WTC11 (cell line): ENCODE data around the gene WSCD1. TPM values are rescaled to one million over a fixed set of nuclear protein-coding genes. Genes with fewer than 3 reads are reported as not detected.

ENCODE experiments used
- ATAC-seq: fragments of 200-7000 bp; cut with Tn5 transposase; 2 replicates; pipeline ENCODE4 v1.10.0; 2021; ENCODE audit warnings: mild to moderate bottlenecking, moderate library complexity
- CTCF ChIA-PET: fragments of 300-600 bp; sonication (Branson Sonifier 250); formaldehyde crosslinking; loops from one replicate; lab custom pipeline; 2021; ENCODE audit warnings: antibody characterized with exemption; lab: Charles Lee
- POLR2A ChIA-PET: fragments of 350-600 bp; sonication (Branson Sonifier 250); formaldehyde crosslinking; loops from one replicate; lab custom pipeline; 2021; ENCODE audit warnings: antibody characterized with exemption; lab: Charles Lee
- DNase-seq: peaks from one replicate; pipeline ENCODE4 v3.0.0; 2021; ENCODE audit warnings: low spot score
- H3K27ac Mint-ChIP-seq: 2 replicates; pipeline ENCODE4 v1.8.0; 2021; ENCODE audit warnings: mixed read lengths
- H3K27me3 Mint-ChIP-seq: 2 replicates; pipeline ENCODE4 v1.8.0; 2021; ENCODE audit warnings: low read depth, mild to moderate bottlenecking, moderate library complexity, mixed read lengths
- H3K36me3 Mint-ChIP-seq: 2 replicates; pipeline ENCODE4 v1.8.0; 2021; ENCODE audit warnings: mixed read lengths
- H3K4me1 Mint-ChIP-seq: 2 replicates; pipeline ENCODE4 v1.8.0; 2022; ENCODE audit warnings: mixed read lengths
- H3K4me3 Mint-ChIP-seq: 2 replicates; pipeline ENCODE4 v1.8.0; 2021; ENCODE audit warnings: mild to moderate bottlenecking, moderate library complexity, mixed read lengths
- H3K9me3 Mint-ChIP-seq: 2 replicates; pipeline ENCODE4 v1.8.0; 2021; ENCODE audit warnings: mixed read lengths
- CREM ChIP-seq: sonication (generic); formaldehyde crosslinking; IDR thresholded peaks from 2 replicates; pipeline ENCODE4 v1.8.1; 2022; ENCODE audit warnings: mild to moderate bottlenecking, missing genetic modification reagents, moderate library complexity
- ETV6 ChIP-seq: sonication (generic); formaldehyde crosslinking; IDR thresholded peaks from 2 replicates; pipeline ENCODE4 v1.8.1; 2022; ENCODE audit warnings: mild to moderate bottlenecking, missing genetic modification reagents
- FOXJ3 ChIP-seq: sonication (generic); formaldehyde crosslinking; IDR thresholded peaks from 2 replicates; pipeline ENCODE4 v1.9.0; 2021; ENCODE audit warnings: missing genetic modification reagents, mild to moderate bottlenecking, borderline replicate concordance
- IRF2 ChIP-seq: sonication (generic); formaldehyde crosslinking; IDR thresholded peaks from 2 replicates; pipeline ENCODE4 v1.8.0; 2022; ENCODE audit warnings: low read depth, missing genetic modification reagents, borderline replicate concordance
- JAZF1 ChIP-seq: fragments of 250-450 bp; sonication (Bioruptor Pico); IDR thresholded peaks from 2 replicates; pipeline ENCODE4 v1.9.0; 2021; ENCODE audit warnings: moderate library complexity, mild to moderate bottlenecking, inconsistent platforms
- JUN ChIP-seq: sonication (generic); formaldehyde crosslinking; IDR thresholded peaks from 2 replicates; pipeline ENCODE4 v1.8.0; 2023; ENCODE audit warnings: mild to moderate bottlenecking, missing genetic modification reagents
- MAX ChIP-seq: sonication (generic); formaldehyde crosslinking; IDR thresholded peaks from 2 replicates; pipeline ENCODE4 v1.8.0; 2022; ENCODE audit warnings: mild to moderate bottlenecking, missing genetic modification reagents
- MXD4 ChIP-seq: fragments of 250-450 bp; sonication (Bioruptor Pico); IDR thresholded peaks from 2 replicates; pipeline ENCODE4 v1.8.0; 2021; ENCODE audit warnings: mild to moderate bottlenecking, moderate library complexity, borderline replicate concordance
- NR3C1 ChIP-seq: sonication (generic); formaldehyde crosslinking; conservative IDR thresholded peaks from 2 replicates; pipeline ENCODE4 v1.8.1; 2023; ENCODE audit warnings: low read depth, mild to moderate bottlenecking, missing genetic modification reagents
- PRRX2 ChIP-seq: fragments of 250-450 bp; sonication (Bioruptor Pico); IDR thresholded peaks from 2 replicates; pipeline ENCODE4 v1.8.0; 2021; ENCODE audit warnings: mild to moderate bottlenecking
- TEAD4 ChIP-seq: sonication (generic); formaldehyde crosslinking; IDR thresholded peaks from 2 replicates; pipeline ENCODE4 v1.8.0; 2022; ENCODE audit warnings: mild to moderate bottlenecking, missing genetic modification reagents
- ZNF138 ChIP-seq: sonication (generic); formaldehyde crosslinking; conservative IDR thresholded peaks from 2 replicates; pipeline ENCODE4 v1.8.1; 2022; ENCODE audit warnings: mild to moderate bottlenecking, moderate library complexity, missing genetic modification reagents
- total RNA-seq: library from RNA; stranded (reverse); gene quantifications from 3 replicates; pipeline ENCODE4 v1.2.3, GENCODE V29; 2021
- TF ChIP-seq, protein P1 (sequence below): fragments of 250-450 bp; sonication (Bioruptor Pico); IDR thresholded peaks from 2 replicates; pipeline ENCODE4 v1.8.0; 2021; ENCODE audit warnings: mild to moderate bottlenecking
- TF ChIP-seq, protein P2 (sequence below): sonication (generic); formaldehyde crosslinking; IDR thresholded peaks from 2 replicates; pipeline ENCODE4 v1.8.0; 2022; ENCODE audit warnings: mild to moderate bottlenecking, missing genetic modification reagents
- TF ChIP-seq, protein P3 (sequence below): sonication (generic); formaldehyde crosslinking; IDR thresholded peaks from 2 replicates; pipeline ENCODE4 v1.8.1; 2022; ENCODE audit warnings: mild to moderate bottlenecking, moderate library complexity, missing genetic modification reagents
- TF ChIP-seq, protein P4 (sequence below): sonication (generic); formaldehyde crosslinking; IDR thresholded peaks from 2 replicates; pipeline ENCODE4 v1.8.0; 2023; ENCODE audit warnings: missing genetic modification reagents, mild to moderate bottlenecking, borderline replicate concordance
- TF ChIP-seq, protein P5 (sequence below): sonication (generic); formaldehyde crosslinking; IDR thresholded peaks from 2 replicates; pipeline ENCODE4 v1.8.1; 2023; ENCODE audit warnings: mild to moderate bottlenecking, missing genetic modification reagents, moderate library complexity

The WSCD1 gene
- total RNA-seq, 1 experiment from 2014 or later, result 57.5 TPM

- POLR2A ChIA-PET, result interaction anchor here (0.6 kb wide), 2 partner anchors 46 to 214 kb away, joined by 3 to 6 read pairs; no protein-coding TSS in a partner anchor
- peaks cover 22% of the 10 kb centered on the region for H3K4me1 Mint-ChIP-seq
- H3K9me3 Mint-ChIP-seq, result no peaks in the 10 kb centered on the region
- H3K27ac Mint-ChIP-seq, result no peak overlapping the region
- CTCF ChIA-PET, result interaction anchor here (0.7 to 1.5 kb wide), 3 partner anchors 10 to 260 kb away, joined by 3 to 10 read pairs (median 4); no protein-coding TSS in a partner anchor
- no peaks in the 10 kb centered on the region; the same call in none of the 2 replicates for H3K27me3 Mint-ChIP-seq
- no peaks in the 10 kb centered on the region for H3K36me3 Mint-ChIP-seq
- no peak overlapping the region for H3K4me3 Mint-ChIP-seq
- ATAC-seq (no peak), DNase-seq (no peak)
- no peak for TF ChIP-seq FOXJ3 (CRISPR knock-in tag)
- TF ChIP-seq MXD4 (CRISPR knock-in tag), result no peak
- TF ChIP-seq ZNF138, result no peak
- TF ChIP-seq TEAD4, result no peak
- TF ChIP-seq, protein P1, sequence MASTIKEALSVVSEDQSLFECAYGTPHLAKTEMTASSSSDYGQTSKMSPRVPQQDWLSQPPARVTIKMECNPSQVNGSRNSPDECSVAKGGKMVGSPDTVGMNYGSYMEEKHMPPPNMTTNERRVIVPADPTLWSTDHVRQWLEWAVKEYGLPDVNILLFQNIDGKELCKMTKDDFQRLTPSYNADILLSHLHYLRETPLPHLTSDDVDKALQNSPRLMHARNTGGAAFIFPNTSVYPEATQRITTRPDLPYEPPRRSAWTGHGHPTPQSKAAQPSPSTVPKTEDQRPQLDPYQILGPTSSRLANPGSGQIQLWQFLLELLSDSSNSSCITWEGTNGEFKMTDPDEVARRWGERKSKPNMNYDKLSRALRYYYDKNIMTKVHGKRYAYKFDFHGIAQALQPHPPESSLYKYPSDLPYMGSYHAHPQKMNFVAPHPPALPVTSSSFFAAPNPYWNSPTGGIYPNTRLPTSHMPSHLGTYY (CRISPR knock-in tag), result no peak
- no peak for TF ChIP-seq MAX (CRISPR knock-in tag)
- no peak for TF ChIP-seq CREM
- no peak for TF ChIP-seq PRRX2 (CRISPR knock-in tag)
- TF ChIP-seq JAZF1 (CRISPR knock-in tag), result no peak
- TF ChIP-seq ETV6 (CRISPR knock-in tag), result no peak
- TF ChIP-seq, protein P2, sequence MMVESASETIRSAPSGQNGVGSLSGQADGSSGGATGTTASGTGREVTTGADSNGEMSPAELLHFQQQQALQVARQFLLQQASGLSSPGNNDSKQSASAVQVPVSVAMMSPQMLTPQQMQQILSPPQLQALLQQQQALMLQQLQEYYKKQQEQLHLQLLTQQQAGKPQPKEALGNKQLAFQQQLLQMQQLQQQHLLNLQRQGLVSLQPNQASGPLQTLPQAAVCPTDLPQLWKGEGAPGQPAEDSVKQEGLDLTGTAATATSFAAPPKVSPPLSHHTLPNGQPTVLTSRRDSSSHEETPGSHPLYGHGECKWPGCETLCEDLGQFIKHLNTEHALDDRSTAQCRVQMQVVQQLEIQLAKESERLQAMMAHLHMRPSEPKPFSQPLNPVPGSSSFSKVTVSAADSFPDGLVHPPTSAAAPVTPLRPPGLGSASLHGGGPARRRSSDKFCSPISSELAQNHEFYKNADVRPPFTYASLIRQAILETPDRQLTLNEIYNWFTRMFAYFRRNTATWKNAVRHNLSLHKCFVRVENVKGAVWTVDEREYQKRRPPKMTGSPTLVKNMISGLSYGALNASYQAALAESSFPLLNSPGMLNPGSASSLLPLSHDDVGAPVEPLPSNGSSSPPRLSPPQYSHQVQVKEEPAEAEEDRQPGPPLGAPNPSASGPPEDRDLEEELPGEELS (CRISPR knock-in tag), result no peak
- TF ChIP-seq, protein P3, sequence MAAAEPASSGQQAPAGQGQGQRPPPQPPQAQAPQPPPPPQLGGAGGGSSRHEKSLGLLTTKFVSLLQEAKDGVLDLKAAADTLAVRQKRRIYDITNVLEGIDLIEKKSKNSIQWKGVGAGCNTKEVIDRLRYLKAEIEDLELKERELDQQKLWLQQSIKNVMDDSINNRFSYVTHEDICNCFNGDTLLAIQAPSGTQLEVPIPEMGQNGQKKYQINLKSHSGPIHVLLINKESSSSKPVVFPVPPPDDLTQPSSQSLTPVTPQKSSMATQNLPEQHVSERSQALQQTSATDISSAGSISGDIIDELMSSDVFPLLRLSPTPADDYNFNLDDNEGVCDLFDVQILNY (CRISPR knock-in tag), result no peak
- TF ChIP-seq, protein P4, sequence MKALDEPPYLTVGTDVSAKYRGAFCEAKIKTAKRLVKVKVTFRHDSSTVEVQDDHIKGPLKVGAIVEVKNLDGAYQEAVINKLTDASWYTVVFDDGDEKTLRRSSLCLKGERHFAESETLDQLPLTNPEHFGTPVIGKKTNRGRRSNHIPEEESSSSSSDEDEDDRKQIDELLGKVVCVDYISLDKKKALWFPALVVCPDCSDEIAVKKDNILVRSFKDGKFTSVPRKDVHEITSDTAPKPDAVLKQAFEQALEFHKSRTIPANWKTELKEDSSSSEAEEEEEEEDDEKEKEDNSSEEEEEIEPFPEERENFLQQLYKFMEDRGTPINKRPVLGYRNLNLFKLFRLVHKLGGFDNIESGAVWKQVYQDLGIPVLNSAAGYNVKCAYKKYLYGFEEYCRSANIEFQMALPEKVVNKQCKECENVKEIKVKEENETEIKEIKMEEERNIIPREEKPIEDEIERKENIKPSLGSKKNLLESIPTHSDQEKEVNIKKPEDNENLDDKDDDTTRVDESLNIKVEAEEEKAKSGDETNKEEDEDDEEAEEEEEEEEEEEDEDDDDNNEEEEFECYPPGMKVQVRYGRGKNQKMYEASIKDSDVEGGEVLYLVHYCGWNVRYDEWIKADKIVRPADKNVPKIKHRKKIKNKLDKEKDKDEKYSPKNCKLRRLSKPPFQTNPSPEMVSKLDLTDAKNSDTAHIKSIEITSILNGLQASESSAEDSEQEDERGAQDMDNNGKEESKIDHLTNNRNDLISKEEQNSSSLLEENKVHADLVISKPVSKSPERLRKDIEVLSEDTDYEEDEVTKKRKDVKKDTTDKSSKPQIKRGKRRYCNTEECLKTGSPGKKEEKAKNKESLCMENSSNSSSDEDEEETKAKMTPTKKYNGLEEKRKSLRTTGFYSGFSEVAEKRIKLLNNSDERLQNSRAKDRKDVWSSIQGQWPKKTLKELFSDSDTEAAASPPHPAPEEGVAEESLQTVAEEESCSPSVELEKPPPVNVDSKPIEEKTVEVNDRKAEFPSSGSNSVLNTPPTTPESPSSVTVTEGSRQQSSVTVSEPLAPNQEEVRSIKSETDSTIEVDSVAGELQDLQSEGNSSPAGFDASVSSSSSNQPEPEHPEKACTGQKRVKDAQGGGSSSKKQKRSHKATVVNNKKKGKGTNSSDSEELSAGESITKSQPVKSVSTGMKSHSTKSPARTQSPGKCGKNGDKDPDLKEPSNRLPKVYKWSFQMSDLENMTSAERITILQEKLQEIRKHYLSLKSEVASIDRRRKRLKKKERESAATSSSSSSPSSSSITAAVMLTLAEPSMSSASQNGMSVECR (CRISPR knock-in tag), result no peak
- TF ChIP-seq, protein P5, sequence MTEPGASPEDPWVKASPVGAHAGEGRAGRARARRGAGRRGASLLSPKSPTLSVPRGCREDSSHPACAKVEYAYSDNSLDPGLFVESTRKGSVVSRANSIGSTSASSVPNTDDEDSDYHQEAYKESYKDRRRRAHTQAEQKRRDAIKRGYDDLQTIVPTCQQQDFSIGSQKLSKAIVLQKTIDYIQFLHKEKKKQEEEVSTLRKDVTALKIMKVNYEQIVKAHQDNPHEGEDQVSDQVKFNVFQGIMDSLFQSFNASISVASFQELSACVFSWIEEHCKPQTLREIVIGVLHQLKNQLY (CRISPR knock-in tag), result no peak
- no peak for TF ChIP-seq JUN (CRISPR knock-in tag)
- TF ChIP-seq NR3C1 (CRISPR knock-in tag), result no peak
- no peak for TF ChIP-seq IRF2 (CRISPR knock-in tag)
- TF ChIP-seq, all 79 proteins: peak for 0
These were observed 15.8 kb upstream of the WSCD1 start for GRCh38 chr17:6054372-6054771.
